Panc1 (cell line): ENCODE measurements around the gene RRBP1. TPM values are rescaled to one million over a fixed set of nuclear protein-coding genes. Genes with fewer than 3 reads are reported as not detected.

Source experiments
- ATAC-seq: fragments of 200-7000 bp; cut with Tn5 transposase; 2 replicates; pipeline ENCODE4 v1.9.1; 2020; ENCODE audit warnings: mild to moderate bottlenecking, moderate library complexity
- BruUV-seq: library from RNA; stranded (reverse); fragments of 400-500 nt; replicated peaks from 2 replicates; lab custom pipeline; 2021; lab: Mats Ljungman, UMichigan
- CTCF ChIA-PET: fragments of 300-600 bp; sonication (Branson Sonifier 250); formaldehyde crosslinking; loops from one replicate; lab custom pipeline; 2022; ENCODE audit warnings: antibody characterized with exemption; lab: Charles Lee
- POLR2A ChIA-PET: fragments of 300-600 bp; sonication (Branson Sonifier 250); formaldehyde crosslinking; loops from one replicate; lab custom pipeline; 2022; ENCODE audit warnings: antibody characterized with exemption; lab: Charles Lee
- DNase-seq: peaks from one replicate; pipeline ENCODE4 v3.0.0-alpha.2; 2010; ENCODE audit warnings: low read depth, low spot score
- H3K27ac ChIP-seq: 2 replicates; pipeline ENCODE4 v1.5.1; 2011; ENCODE audit warnings: mild to moderate bottlenecking, low read length, inconsistent platforms
- H3K27me3 ChIP-seq: fragments of 200-500 bp; sonication (Bioruptor generic); 2 replicates; pipeline ENCODE4 v1.6.0; 2014; ENCODE audit warnings: low read length, inconsistent platforms; ENCODE audit not compliant: control insufficient read depth, insufficient read depth
- H3K36me3 ChIP-seq: fragments of 200-500 bp; sonication (Bioruptor generic); 2 replicates; pipeline ENCODE4 v1.5.1; 2014; ENCODE audit warnings: inconsistent platforms, mild to moderate bottlenecking, low read length, moderate library complexity; ENCODE audit not compliant: control insufficient read depth, insufficient read depth
- H3K4me1 ChIP-seq: 2 replicates; pipeline ENCODE4 v1.5.1; 2011; ENCODE audit warnings: inconsistent platforms, mild to moderate bottlenecking, low read length, moderate library complexity; ENCODE audit not compliant: control insufficient read depth, insufficient read depth
- H3K4me3 ChIP-seq, 2 experiments: 2 replicates each; pipeline ENCODE4 v1.5.1; 2011 to 2012; ENCODE audit warnings: low read depth in 2 of 2, low read length in 2 of 2, mild to moderate bottlenecking in 2 of 2, inconsistent platforms in 1 of 2, moderate library complexity in 1 of 2
- H3K9me3 ChIP-seq: fragments of 200-500 bp; sonication (Bioruptor generic); 2 replicates; pipeline ENCODE4 v1.5.1; 2014; ENCODE audit warnings: low read depth, mild to moderate bottlenecking, inconsistent platforms, low read length, moderate library complexity; ENCODE audit not compliant: control insufficient read depth, insufficient read depth
- POLR2AphosphoS5 ChIP-seq: IDR thresholded peaks from 2 replicates; pipeline ENCODE4 v1.6.1; 2012; ENCODE audit warnings: mild to moderate bottlenecking, low read depth, low read length, moderate library complexity
- REST ChIP-seq, 2 experiments: IDR thresholded peaks; 2 replicates each; pipeline ENCODE4 v1.6.1; 2011 to 2012; ENCODE audit warnings: low read depth in 2 of 2, control low read depth in 1 of 2, low read length in 1 of 2, mild to moderate bottlenecking in 1 of 2, moderate library complexity in 1 of 2; ENCODE audit not compliant: insufficient read depth in 1 of 2
- SIN3A ChIP-seq: IDR thresholded peaks from 2 replicates; pipeline ENCODE4 v1.6.1; 2012; ENCODE audit warnings: low read depth, mild to moderate bottlenecking, low read length, moderate library complexity, borderline replicate concordance; ENCODE audit not compliant: insufficient read depth
- TCF7L2 ChIP-seq: IDR thresholded peaks from 2 replicates; pipeline ENCODE4 v1.6.1; 2011; ENCODE audit warnings: mild to moderate bottlenecking, low read depth, low read length, inconsistent platforms
- in situ Hi-C: cut with HindIII; loops from 2 replicates; pipeline ENCODE4 v1.10.0; 2016; ENCODE audit warnings: low sequenced_read_pairs, low pct_unique_long_range_greater_than_20kb
- intact Hi-C: fragments of 100-400 bp; cut with micrococcal nuclease; formaldehyde crosslinking; loops from one replicate; pipeline ENCODE4 v1.10.0; 2022; ENCODE audit not compliant: unreplicated experiment
- total RNA-seq: library from RNA; stranded (reverse); gene quantifications from one replicate; pipeline ENCODE4 v1.2.1, GENCODE V29; 2021; ENCODE audit not compliant: unreplicated experiment
- TF ChIP-seq, protein P1 (sequence below): fragments of 450-650 bp; IDR thresholded peaks from 2 replicates; pipeline ENCODE4 v1.5.1; 2017; ENCODE audit warnings: mild to moderate bottlenecking

Gene RRBP1
- total RNA-seq, 1 experiment from 2014 or later: 152 TPM

DNA sequence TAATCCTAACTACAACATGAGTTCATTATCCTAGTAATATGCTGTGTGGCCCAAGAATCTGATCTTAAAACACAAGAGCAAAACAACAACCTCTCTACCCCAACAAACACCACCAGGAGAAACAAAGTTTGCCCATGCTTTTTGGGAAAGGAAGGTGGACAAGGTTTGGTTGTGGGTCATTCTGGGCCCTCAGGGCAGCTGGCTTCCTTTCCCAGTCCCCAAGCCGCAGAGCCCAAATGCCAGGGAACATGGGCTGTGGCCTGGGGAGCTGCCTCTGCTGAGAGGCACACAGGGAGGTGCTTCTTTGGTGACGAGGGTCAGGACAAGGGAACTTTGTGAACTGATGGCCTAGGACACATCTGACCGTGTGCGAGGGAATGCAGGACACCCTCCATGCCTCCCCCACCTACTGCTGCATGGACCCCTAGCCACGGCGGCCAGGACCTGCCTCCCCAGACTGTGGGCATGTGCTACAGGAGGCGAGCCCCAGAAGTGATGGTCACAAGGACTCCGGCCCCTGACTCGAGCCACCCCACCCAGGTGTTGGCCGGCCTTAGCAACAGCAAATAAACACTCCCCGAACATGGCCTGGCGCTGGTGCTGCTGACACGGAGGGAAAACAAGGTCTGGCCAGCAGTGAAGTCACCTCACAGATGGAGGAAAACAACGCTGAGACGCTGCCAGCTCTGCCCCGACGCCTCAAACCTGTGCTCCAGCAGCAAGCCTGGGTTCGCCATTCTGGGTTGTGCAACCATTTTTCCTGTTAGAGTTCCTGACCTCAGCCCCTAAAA, 55.6 kb downstream of the RRBP1 start:
- TF ChIP-seq REST (IDR thresholded peaks at IDR 0.05; ENCODE audit: insufficient read depth in 1 of 2, low read depth in 2 of 2, low read length in 1 of 2) (no peak), SIN3A (no peak), TCF7L2 (no peak), POLR2AphosphoS5 (no peak)
- TF ChIP-seq, protein P1, sequence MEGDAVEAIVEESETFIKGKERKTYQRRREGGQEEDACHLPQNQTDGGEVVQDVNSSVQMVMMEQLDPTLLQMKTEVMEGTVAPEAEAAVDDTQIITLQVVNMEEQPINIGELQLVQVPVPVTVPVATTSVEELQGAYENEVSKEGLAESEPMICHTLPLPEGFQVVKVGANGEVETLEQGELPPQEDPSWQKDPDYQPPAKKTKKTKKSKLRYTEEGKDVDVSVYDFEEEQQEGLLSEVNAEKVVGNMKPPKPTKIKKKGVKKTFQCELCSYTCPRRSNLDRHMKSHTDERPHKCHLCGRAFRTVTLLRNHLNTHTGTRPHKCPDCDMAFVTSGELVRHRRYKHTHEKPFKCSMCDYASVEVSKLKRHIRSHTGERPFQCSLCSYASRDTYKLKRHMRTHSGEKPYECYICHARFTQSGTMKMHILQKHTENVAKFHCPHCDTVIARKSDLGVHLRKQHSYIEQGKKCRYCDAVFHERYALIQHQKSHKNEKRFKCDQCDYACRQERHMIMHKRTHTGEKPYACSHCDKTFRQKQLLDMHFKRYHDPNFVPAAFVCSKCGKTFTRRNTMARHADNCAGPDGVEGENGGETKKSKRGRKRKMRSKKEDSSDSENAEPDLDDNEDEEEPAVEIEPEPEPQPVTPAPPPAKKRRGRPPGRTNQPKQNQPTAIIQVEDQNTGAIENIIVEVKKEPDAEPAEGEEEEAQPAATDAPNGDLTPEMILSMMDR: no peak
- CTCF ChIA-PET: no interaction called here
- H3K27ac ChIP-seq: no peak overlapping the region
- POLR2A ChIA-PET: no interaction called here
- H3K27me3 ChIP-seq: no peaks in the 10 kb centered on the region
- no peaks in the 10 kb centered on the region for H3K9me3 ChIP-seq
- intact Hi-C loops (no loop called here), in situ Hi-C loops (no loop called here)
- no TSS peak for BruUV-seq
- H3K4me1 ChIP-seq: no peaks in the 10 kb centered on the region
- ATAC-seq: no peak
- no peak overlapping the region for H3K4me3 ChIP-seq
- no peak for DNase-seq
- no peaks in the 10 kb centered on the region; the same call in 1 of the 2 replicates for H3K36me3 ChIP-seq

GRCh38 chr20:17625246-17626051, 56.6 kb downstream of the RRBP1 start:
- no peak for ATAC-seq
- POLR2A ChIA-PET: no interaction called here
- Histone ChIP-seq H3K9me3 (no peaks in the 10 kb centered on the region), H3K27ac (no peak overlapping the region), H3K4me1 (no peaks in the 10 kb centered on the region), H3K36me3 (no peaks in the 10 kb centered on the region; the same call in none of the 2 replicates), H3K27me3 (no peaks in the 10 kb centered on the region), H3K4me3 (no peak overlapping the region)
- DNase-seq: no peak
- BruUV-seq: no TSS peak
- TF ChIP-seq REST (IDR thresholded peaks at IDR 0.05; ENCODE audit: insufficient read depth in 1 of 2, low read depth in 2 of 2, low read length in 1 of 2): no peak
- no peak for TF ChIP-seq TCF7L2
- TF ChIP-seq, protein P1: no peak
- no peak for TF ChIP-seq POLR2AphosphoS5
- no peak for TF ChIP-seq SIN3A
- intact Hi-C loops: no loop called here
- in situ Hi-C loops: no loop called here
- CTCF ChIA-PET: no interaction called here
